ENCODE data around the gene ZFP36.

DNA sequence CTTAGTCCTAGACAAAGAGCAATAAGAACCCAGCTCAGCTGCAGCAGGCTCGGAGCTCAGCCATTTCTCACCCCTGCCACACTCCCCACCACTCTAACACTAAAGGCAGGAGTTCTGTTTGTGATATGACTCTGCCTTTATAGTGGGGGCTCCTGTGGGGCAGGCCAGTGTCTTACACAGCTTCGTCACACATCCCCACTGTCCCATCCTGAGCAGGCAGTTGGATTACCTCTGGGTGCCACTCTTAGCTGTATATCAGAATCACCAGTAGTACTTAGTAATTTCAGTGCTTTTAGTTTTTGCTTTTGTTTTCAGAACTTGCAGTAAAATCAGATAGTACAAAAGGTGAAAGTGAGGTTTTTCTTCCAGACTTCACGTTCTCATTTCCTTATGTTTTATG lies 47.6 kb upstream of the ZFP36 start:
- TF ChIP-seq CTCF (IDR thresholded peaks at IDR 0.05) (no peak), POLR2A (IDR thresholded peaks at IDR 0.05) (no peak)

All from adrenal gland (tissue), 5 donors.